Measurements from ENCODE around the gene FGFBP2.
A peak's percentile ranks its signal among the peaks of the same experiment; 100 is the strongest.

GRCh38 chr4:15963001-15963451 lies at the start of gene FGFBP2:
- TF ChIP-seq POLR2A (IDR thresholded peaks at IDR 0.05), result no peak
- TF ChIP-seq, protein P1, sequence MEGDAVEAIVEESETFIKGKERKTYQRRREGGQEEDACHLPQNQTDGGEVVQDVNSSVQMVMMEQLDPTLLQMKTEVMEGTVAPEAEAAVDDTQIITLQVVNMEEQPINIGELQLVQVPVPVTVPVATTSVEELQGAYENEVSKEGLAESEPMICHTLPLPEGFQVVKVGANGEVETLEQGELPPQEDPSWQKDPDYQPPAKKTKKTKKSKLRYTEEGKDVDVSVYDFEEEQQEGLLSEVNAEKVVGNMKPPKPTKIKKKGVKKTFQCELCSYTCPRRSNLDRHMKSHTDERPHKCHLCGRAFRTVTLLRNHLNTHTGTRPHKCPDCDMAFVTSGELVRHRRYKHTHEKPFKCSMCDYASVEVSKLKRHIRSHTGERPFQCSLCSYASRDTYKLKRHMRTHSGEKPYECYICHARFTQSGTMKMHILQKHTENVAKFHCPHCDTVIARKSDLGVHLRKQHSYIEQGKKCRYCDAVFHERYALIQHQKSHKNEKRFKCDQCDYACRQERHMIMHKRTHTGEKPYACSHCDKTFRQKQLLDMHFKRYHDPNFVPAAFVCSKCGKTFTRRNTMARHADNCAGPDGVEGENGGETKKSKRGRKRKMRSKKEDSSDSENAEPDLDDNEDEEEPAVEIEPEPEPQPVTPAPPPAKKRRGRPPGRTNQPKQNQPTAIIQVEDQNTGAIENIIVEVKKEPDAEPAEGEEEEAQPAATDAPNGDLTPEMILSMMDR (IDR thresholded peaks at IDR 0.05), result peak in 11 of 12 donors; percentile 14 to 50 (median 33)
